Large intestine (tissue), 3 donors: Measurements from ENCODE around the gene HSF2. TPM values are rescaled to one million over a fixed set of nuclear protein-coding genes. Genes with fewer than 3 reads are reported as not detected.
"Not testable (repeated sequence)": the region's sequence is repeated elsewhere in the genome, so short reads cannot be mapped to it uniquely, and the experiment has no call there.

Experiments
- DNase-seq, 2 donors: peaks; one replicate each; pipeline versions ENCODE4 v3.0.0 to v3.0.0-alpha.2; 2013
- H3K27ac ChIP-seq: one replicate; pipeline ENCODE4 v1.5.1; 2013; ENCODE audit warnings: low read length
- H3K27me3 ChIP-seq: 2 replicates; pipeline ENCODE4 v1.6.1; 2013; ENCODE audit warnings: low read length; ENCODE audit not compliant: control insufficient read depth, insufficient read depth
- H3K36me3 ChIP-seq: 2 replicates; pipeline ENCODE4 v1.6.1; 2013; ENCODE audit warnings: low read length; ENCODE audit not compliant: control insufficient read depth, insufficient read depth
- H3K4me1 ChIP-seq: one replicate; pipeline ENCODE4 v1.6.1; 2013; ENCODE audit warnings: low read length; ENCODE audit not compliant: control insufficient read depth, insufficient read depth
- H3K4me3 ChIP-seq: one replicate; pipeline ENCODE4 v1.5.1; 2013; ENCODE audit warnings: low read length
- H3K9me3 ChIP-seq: one replicate; pipeline ENCODE4 v1.6.1; 2013; ENCODE audit warnings: mild to moderate bottlenecking, low read depth, low read length, moderate library complexity; ENCODE audit not compliant: control insufficient read depth
- WGBS: methylation state at CpG from one replicate; pipeline ENCODE4 v1.1.5; 2013; ENCODE audit warnings: low lambda C conversion rate; ENCODE audit not compliant: insufficient coverage; 5-methylcytosine and 5-hydroxymethylcytosine counted together
- polyA plus RNA-seq: library from polyadenylated mRNA; unstranded; fragments of 120-200 nt; gene quantifications from one replicate; pipeline ENCODE4 v1.2.1, GENCODE V29; 2013

HSF2 gene
- polyA plus RNA-seq, 1 donor, result 16.4 TPM

DNA sequence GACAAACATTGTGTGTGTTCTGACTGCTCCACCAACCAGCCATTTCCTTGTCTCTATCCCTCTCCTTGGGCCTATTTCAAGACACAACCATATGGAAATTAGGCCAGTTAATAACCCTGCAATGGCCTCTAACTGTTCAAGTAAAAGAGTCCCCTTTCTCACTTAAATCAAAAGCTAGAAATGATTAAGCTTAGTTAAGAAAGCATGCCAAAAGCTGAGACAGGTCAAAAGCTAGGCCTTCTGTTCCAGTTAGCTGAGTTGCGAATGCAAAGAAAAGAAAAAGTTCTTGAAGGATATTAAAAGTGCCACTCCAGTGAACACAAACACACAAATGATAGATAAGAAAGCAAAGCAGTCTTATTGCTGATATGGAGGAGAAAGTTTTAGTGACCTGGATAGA, 49.6 kb downstream of the HSF2 start:
- H3K4me1 ChIP-seq, result no peaks in the 10 kb centered on the region
- H3K36me3 ChIP-seq, result peaks cover 63% of the 10 kb centered on the region
- DNase-seq, result no peak
- no CpG with 5 or more reads among the region's 1 CpG for WGBS
- no peak overlapping the region for H3K27ac ChIP-seq
- no peak overlapping the region for H3K4me3 ChIP-seq
- no peaks in the 10 kb centered on the region for H3K27me3 ChIP-seq
- no peaks in the 10 kb centered on the region for H3K9me3 ChIP-seq

GRCh38 chr6:122452509-122452908, 53.1 kb downstream of the HSF2 start:
- peaks cover 67% of the 10 kb centered on the region for H3K36me3 ChIP-seq
- WGBS, result 80% methylated on average over 1 of the region's 1 CpG

DNA sequence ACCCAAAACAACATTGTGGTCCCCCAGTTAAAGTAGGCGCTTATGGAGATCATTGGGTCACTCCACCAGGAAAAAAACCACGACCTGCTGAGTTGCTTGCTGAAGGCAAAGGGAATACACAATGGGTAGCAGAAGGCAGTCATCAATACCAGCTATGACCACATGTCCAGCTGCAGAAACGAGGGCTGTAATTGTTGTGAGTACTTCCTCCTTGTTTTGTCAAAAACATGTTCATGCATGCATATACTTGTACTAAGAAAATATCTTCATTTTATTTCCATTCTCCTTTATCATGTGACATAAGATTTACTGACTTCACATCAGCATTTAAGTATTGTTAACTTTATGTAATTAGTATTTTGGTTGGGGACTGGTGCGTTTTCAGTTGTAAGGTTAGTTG, 55.2 kb downstream of the HSF2 start:
- WGBS, result 100% methylated on average over 1 of the region's 4 CpGs
- H3K27me3 ChIP-seq, result no peaks in the 10 kb centered on the region
- no peaks in the 10 kb centered on the region for H3K9me3 ChIP-seq
- H3K27ac ChIP-seq, result no peak overlapping the region
- H3K4me1 ChIP-seq, result no peaks in the 10 kb centered on the region
- no peak for DNase-seq
- no peak overlapping the region for H3K4me3 ChIP-seq
- peaks cover 53% of the 10 kb centered on the region for H3K36me3 ChIP-seq

More at GRCh38 chr6:122452509-122452908, 53.1 kb downstream of the HSF2 start:
- Histone ChIP-seq H3K9me3 (no peaks in the 10 kb centered on the region), H3K4me1 (no peaks in the 10 kb centered on the region), H3K27ac (no peak overlapping the region), H3K4me3 (no peak overlapping the region), H3K27me3 (no peaks in the 10 kb centered on the region)
- no peak for DNase-seq

- no CpG with 5 or more reads among the region's 1 CpG for WGBS
- not testable (repeated sequence) for H3K4me1 ChIP-seq, H3K27ac ChIP-seq, H3K9me3 ChIP-seq, H3K27me3 ChIP-seq, H3K4me3 ChIP-seq, DNase-seq
- H3K36me3 ChIP-seq, result peaks cover 49% of the 10 kb centered on the region
Observed at GRCh38 chr6:122455116-122455515, 55.7 kb downstream of the HSF2 start.

DNA sequence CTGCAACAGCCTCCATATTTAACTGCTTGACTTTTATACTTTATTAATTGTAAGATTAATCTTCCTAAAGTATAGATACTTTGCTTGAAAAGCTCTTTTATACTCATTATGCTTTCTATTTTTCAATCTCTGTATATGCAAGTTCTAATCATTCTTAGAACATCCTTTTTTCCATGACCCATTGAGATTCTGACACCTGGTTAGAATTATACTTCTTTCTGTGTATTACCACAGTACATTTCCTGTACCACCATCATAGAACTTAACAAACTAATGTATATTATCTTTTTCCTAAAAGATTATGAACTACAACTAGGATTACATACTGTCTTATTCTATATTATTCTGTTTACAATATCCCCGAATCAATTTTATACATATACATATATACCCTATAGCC, 58.6 kb downstream of the HSF2 start:
- WGBS, result 100% methylated on average over 1 of the region's 1 CpG
- no peaks in the 10 kb centered on the region for H3K9me3 ChIP-seq
- H3K27me3 ChIP-seq, result no peaks in the 10 kb centered on the region
- no peaks in the 10 kb centered on the region for H3K4me1 ChIP-seq
- H3K27ac ChIP-seq, result no peak overlapping the region
- no peak for DNase-seq
- no peak overlapping the region for H3K4me3 ChIP-seq
- peaks cover 28% of the 10 kb centered on the region for H3K36me3 ChIP-seq

DNA sequence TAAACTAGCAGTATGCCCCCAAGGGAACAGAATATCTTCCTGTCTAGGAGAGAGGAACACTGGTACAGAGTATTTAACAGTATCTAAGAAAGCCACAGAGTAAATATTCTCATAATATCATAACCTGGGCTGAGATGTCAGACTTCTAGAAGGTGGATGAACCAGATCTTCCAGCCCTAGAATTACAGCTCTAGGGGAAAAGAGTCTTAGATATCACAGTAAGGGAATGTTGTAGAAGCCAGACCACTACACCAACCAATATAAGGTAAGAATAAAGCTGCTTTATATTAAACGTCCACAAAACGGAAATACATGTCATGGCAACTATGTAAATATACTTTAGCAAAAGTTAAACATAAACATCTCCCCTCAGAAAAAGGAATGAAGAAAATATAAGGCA, 59.8 kb downstream of the HSF2 start:
- WGBS, result 67% methylated on average over 1 of the region's 2 CpGs
- peaks cover 22% of the 10 kb centered on the region for H3K36me3 ChIP-seq
- DNase-seq, result no peak

GRCh38 chr6:122459865-122460416, 60.5 kb downstream of the HSF2 start:
- not testable (repeated sequence) for H3K27me3 ChIP-seq, H3K4me3 ChIP-seq, DNase-seq, H3K9me3 ChIP-seq, H3K4me1 ChIP-seq, H3K27ac ChIP-seq
- WGBS, result 100% methylated on average over 1 of the region's 8 CpGs
- peaks cover 16% of the 10 kb centered on the region for H3K36me3 ChIP-seq

More for the DNA sequence above, 59.8 kb downstream of the HSF2 start:
- no peaks in the 10 kb centered on the region for H3K9me3 ChIP-seq
- no peaks in the 10 kb centered on the region for H3K4me1 ChIP-seq
- no peaks in the 10 kb centered on the region for H3K27me3 ChIP-seq
- no peak overlapping the region for H3K27ac ChIP-seq
- H3K4me3 ChIP-seq, result no peak overlapping the region

DNA sequence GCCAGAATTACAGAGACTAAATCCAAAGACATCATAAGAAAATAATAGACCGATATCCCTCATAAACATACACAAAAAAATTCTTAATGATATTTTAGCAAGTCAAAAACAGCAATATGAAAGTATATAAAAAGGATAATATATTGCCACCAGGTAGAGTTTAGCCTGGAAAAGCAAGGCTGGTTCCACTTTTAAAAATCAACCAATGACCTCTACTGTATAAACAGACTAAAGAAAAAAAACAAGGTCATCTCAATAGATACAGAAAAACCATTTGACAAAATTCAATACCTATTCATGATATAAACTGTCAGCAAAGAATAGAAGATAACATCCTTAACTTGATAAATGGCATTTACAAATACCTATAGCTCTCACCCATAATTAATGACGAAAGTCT, 62.4 kb downstream of the HSF2 start:
- DNase-seq, result no peak
- no peak overlapping the region for H3K27ac ChIP-seq
- no peaks in the 10 kb centered on the region for H3K9me3 ChIP-seq
- H3K4me3 ChIP-seq, result no peak overlapping the region
- WGBS, result no CpG with 5 or more reads among the region's 2 CpGs
- H3K36me3 ChIP-seq, result peaks cover 19% of the 10 kb centered on the region
- H3K4me1 ChIP-seq, result no peaks in the 10 kb centered on the region
- H3K27me3 ChIP-seq, result no peaks in the 10 kb centered on the region

DNA sequence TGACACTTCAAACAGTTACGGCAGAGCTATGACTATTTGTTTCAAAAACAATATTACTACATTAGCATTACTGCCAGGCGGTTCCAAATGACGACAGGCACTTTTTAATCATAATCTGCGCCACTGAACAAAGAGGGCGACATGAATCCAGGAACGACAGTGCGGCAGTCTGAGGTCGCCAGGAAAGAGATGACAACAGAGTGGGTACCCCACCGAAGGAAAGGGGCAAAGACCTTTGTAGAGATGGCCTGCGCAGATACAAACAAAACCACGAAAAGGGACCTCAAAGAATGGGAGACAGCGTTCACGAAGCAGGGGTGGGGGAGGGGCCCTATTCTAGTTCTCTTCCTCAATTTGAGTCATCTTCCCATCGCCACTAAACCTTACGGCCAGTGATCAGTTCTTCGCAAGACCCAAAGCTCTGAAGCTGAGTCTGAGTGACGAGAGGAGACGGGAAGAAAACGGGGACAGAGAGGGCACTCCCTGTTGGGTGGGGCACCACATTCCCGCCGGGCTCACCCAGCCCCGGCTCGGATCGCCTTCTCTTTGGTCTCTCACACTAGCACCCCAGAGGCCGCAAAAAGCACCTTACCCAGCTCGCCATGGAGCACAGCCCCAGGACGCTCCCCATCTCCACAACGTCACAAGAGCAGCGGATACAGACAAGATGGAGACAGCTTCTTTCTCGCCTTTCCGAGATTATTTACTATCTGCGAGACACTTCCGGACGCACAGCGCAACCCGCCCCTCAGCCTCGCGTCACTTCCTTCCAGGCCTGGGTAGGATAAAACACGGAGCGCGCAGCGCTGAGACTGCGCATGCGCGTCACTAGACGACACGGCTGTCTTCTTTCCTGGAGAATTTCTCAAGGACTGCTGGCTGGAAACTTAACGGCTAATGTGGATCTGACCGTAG, 71.9 kb downstream of the HSF2 start, which contains the start of gene SERINC1:
SERINC1 (minus strand) TSS at position 701 of the 915 bp plus-strand sequence; CDS start at position 631, 70 bp downstream.
- Histone ChIP-seq H3K9me3 (no peaks in the 10 kb centered on the region), H3K4me1 (no peaks in the 10 kb centered on the region), H3K27me3 (no peaks in the 10 kb centered on the region), H3K27ac (peak within 1 kb of the TSS; percentile 97), H3K4me3 (peak within 1 kb of the TSS; percentile 87), H3K36me3 (peaks cover under 1% of the 10 kb centered on the region)
- no CpG with 5 or more reads among the region's 49 CpGs for WGBS
- peak; percentile 97 to 98 for DNase-seq

- 20% methylated on average over 1 of the region's 8 CpGs for WGBS
- no peak for DNase-seq
Observed at GRCh38 chr6:122472022-122472340, 72.5 kb downstream of the HSF2 start.

More at GRCh38 chr6:122472022-122472340, 72.5 kb downstream of the HSF2 start:
- Histone ChIP-seq H3K36me3 (no peaks in the 10 kb centered on the region), H3K27ac (peak overlapping the region; percentile 97), H3K4me1 (no peaks in the 10 kb centered on the region), H3K27me3 (no peaks in the 10 kb centered on the region), H3K4me3 (peak overlapping the region; percentile 87), H3K9me3 (no peaks in the 10 kb centered on the region)
